ENCODE measurements around the gene PPARA. TPM values are rescaled to one million over a fixed set of nuclear protein-coding genes. Genes with fewer than 3 reads are reported as not detected.

PPARA gene
- total RNA-seq, 1 experiment from 2014 or later = 14.5 TPM

DNA sequence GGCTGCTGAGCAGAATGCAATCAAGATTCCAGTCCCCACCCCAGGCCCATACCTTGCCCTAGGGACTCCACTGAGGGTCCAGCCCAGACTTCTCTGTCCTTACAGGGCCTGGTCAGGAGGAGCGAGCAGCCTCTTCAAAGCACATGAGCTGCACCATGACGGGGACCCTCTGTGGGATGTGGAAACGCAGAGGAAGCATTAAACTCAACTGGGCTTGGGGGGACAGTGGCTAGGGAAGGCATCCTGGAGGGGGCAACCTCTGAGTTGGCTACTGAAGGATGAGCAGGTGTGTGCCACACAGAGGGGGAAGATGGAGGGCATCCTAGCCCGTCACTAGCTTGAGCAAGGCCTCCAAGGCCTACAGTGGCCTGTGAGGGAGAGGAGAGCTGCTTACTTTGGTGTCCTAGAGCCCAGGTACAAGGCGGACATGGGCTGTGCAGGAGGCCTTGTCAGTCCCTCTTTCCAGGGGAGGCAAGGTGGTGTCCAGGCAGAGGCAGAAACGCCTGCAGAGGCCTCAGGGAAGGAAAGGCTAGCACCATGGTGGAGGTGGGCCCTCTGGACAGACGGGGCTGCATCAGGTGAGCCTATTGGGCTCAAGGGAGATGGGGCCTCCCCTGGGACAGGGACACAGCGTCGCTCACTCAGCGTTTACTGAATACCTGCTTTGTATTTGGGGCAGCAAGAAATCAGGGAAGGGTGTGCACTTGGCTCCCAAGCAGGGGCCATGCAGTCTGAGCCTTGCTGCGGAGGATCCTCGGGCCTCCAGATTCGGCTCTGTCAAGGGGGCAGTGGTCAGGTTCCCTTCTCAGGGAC lies 131.7 kb downstream of the PPARA start:
- TF ChIP-seq TCF7L2 (IDR thresholded peaks at IDR 0.05; ENCODE audit: borderline replicate concordance, extremely low read depth, insufficient read depth, insufficient read length) (no peak), POLR2AphosphoS5 (IDR thresholded peaks at IDR 0.05; ENCODE audit: low read depth, low read length) (no peak), EZH2phosphoT487 (IDR thresholded peaks at IDR 0.05; ENCODE audit: borderline replicate concordance) (no peak), FOSL1 (IDR thresholded peaks at IDR 0.05; ENCODE audit: low read depth) (no peak), JUND (IDR thresholded peaks at IDR 0.05) (no peak), EZH2 (IDR thresholded peaks at IDR 0.05) (no peak), RAD21 (IDR thresholded peaks at IDR 0.05; ENCODE audit: low read depth) (no peak), MAX (IDR thresholded peaks at IDR 0.05) (no peak)
- TF ChIP-seq, protein P1, sequence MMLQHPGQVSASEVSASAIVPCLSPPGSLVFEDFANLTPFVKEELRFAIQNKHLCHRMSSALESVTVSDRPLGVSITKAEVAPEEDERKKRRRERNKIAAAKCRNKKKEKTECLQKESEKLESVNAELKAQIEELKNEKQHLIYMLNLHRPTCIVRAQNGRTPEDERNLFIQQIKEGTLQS (IDR thresholded peaks at IDR 0.05) = no peak
- POLR2A ChIA-PET = no interaction called here
- no peaks in the 10 kb centered on the region for H3K9me3 ChIP-seq (ENCODE audit: control insufficient read depth in 1 of 2, insufficient read depth in 1 of 2, low read depth in 1 of 2, low read length in 2 of 2)
- no peak overlapping the region for H3K4me3 ChIP-seq (replicated peaks in 1 of 2; ENCODE audit: low read depth in 1 of 2, low read length in 2 of 2)
- no peak overlapping the region for H3K4me2 ChIP-seq (ENCODE audit: low read length)
- BruUV-seq (replicated peaks) = no TSS peak
- intact Hi-C loops (cut with micrococcal nuclease) = no loop called here
- no peak overlapping the region for H2AFZ ChIP-seq (ENCODE audit: low read depth, low read length, poor library complexity, severe bottlenecking)
- peaks cover 33 to 35% of the 10 kb centered on the region in 2 experiments; a peak in 3 of 4 replicates for H3K36me3 ChIP-seq (ENCODE audit: control insufficient read depth in 1 of 2, insufficient read depth in 2 of 2, low read length in 2 of 2)
- RAD21 ChIA-PET (ENCODE audit: low non-redundant PET in 1 of 2, low total read pairs in 2 of 2, uncharacterized antibody in 2 of 2, unreplicated experiment in 2 of 2) = no interaction called here
- H3K9me2 ChIP-seq (ENCODE audit: insufficient read depth) = no peaks in the 10 kb centered on the region
- ATAC-seq (no peak), DNase-seq (ENCODE audit: low read depth, low spot score) (no peak)
- no peaks in the 10 kb centered on the region for H3K27me3 ChIP-seq (ENCODE audit: insufficient read depth, low read length)
- no peaks in the 10 kb centered on the region for H4K20me1 ChIP-seq (ENCODE audit: insufficient read depth)
- no peaks in the 10 kb centered on the region for H3K79me2 ChIP-seq (ENCODE audit: insufficient read depth, low read length)
- H3K4me1 ChIP-seq (ENCODE audit: control insufficient read depth in 1 of 2, insufficient read depth in 2 of 2, low read length in 2 of 2) = no peaks in the 10 kb centered on the region
- CTCF ChIA-PET = no interaction called here
- H3K27ac ChIP-seq (ENCODE audit: low read depth, low read length) = no peak overlapping the region
- no peak overlapping the region for H3K9ac ChIP-seq (ENCODE audit: low read length)

DNA sequence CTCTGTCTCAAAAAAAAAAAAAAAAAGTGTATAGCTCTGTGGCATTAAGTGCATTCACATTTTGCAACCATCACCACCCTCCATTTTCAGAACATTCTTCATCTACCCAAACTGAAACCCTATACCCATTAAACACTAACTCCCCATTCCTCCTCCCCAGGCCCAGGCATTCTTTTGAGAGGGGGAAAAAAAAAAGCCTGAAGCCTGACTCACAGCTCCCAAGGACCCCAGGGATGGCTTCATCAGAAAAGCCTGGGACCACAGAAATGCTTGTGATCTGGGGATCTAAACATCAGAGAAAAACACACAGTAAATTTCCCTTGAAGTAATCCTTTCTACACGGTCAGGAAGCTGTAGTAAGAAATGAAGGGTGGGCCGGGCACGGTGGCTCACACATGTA lies 135.7 kb downstream of the PPARA start:
- DNase-seq (ENCODE audit: low read depth, low spot score) = no peak

More for the DNA sequence above, 135.7 kb downstream of the PPARA start:
- RAD21 ChIA-PET (ENCODE audit: low non-redundant PET in 1 of 2, low total read pairs in 2 of 2, uncharacterized antibody in 2 of 2, unreplicated experiment in 2 of 2) = no interaction called here
- H3K79me2 ChIP-seq (ENCODE audit: insufficient read depth, low read length) = no peaks in the 10 kb centered on the region
- H2AFZ ChIP-seq (ENCODE audit: low read depth, low read length, poor library complexity, severe bottlenecking) = no peak overlapping the region
- no peak overlapping the region for H3K9ac ChIP-seq (ENCODE audit: low read length)
- no peak overlapping the region for H3K27ac ChIP-seq (ENCODE audit: low read depth, low read length)
- TF ChIP-seq SP1 (IDR thresholded peaks at IDR 0.05; ENCODE audit: low read depth) = no peak
- TF ChIP-seq SIN3A (IDR thresholded peaks at IDR 0.05; ENCODE audit: low read depth) = no peak
- TF ChIP-seq CBX3 (IDR thresholded peaks at IDR 0.05; ENCODE audit: low read depth) = no peak
- TF ChIP-seq POLR2A (IDR thresholded peaks at IDR 0.05; ENCODE audit: borderline replicate concordance, extremely low read depth, insufficient read depth, insufficient read length) = no peak
- TF ChIP-seq TCF7L2 (IDR thresholded peaks at IDR 0.05; ENCODE audit: borderline replicate concordance, extremely low read depth, insufficient read depth, insufficient read length) = no peak
- no peak for TF ChIP-seq YY1 (IDR thresholded peaks at IDR 0.05; ENCODE audit: extremely low read depth, insufficient replicate concordance, low read depth, low read length)
- TF ChIP-seq, protein P2, sequence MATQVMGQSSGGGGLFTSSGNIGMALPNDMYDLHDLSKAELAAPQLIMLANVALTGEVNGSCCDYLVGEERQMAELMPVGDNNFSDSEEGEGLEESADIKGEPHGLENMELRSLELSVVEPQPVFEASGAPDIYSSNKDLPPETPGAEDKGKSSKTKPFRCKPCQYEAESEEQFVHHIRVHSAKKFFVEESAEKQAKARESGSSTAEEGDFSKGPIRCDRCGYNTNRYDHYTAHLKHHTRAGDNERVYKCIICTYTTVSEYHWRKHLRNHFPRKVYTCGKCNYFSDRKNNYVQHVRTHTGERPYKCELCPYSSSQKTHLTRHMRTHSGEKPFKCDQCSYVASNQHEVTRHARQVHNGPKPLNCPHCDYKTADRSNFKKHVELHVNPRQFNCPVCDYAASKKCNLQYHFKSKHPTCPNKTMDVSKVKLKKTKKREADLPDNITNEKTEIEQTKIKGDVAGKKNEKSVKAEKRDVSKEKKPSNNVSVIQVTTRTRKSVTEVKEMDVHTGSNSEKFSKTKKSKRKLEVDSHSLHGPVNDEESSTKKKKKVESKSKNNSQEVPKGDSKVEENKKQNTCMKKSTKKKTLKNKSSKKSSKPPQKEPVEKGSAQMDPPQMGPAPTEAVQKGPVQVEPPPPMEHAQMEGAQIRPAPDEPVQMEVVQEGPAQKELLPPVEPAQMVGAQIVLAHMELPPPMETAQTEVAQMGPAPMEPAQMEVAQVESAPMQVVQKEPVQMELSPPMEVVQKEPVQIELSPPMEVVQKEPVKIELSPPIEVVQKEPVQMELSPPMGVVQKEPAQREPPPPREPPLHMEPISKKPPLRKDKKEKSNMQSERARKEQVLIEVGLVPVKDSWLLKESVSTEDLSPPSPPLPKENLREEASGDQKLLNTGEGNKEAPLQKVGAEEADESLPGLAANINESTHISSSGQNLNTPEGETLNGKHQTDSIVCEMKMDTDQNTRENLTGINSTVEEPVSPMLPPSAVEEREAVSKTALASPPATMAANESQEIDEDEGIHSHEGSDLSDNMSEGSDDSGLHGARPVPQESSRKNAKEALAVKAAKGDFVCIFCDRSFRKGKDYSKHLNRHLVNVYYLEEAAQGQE (IDR thresholded peaks at IDR 0.05; ENCODE audit: low read depth) = no peak
- TF ChIP-seq EGR1 (IDR thresholded peaks at IDR 0.05; ENCODE audit: low read depth) = no peak
- H3K9me2 ChIP-seq (ENCODE audit: insufficient read depth) = no peaks in the 10 kb centered on the region
- H3K4me1 ChIP-seq (ENCODE audit: control insufficient read depth in 1 of 2, insufficient read depth in 2 of 2, low read length in 2 of 2) = no peaks in the 10 kb centered on the region
- no peak overlapping the region for H3K4me2 ChIP-seq (ENCODE audit: low read length)
- CTCF ChIA-PET = interaction anchor here (1.2 kb wide), 1 partner anchor 280 kb away, joined by 3 read pairs; no protein-coding TSS in a partner anchor
- H3K9me3 ChIP-seq (ENCODE audit: control insufficient read depth in 1 of 2, insufficient read depth in 1 of 2, low read depth in 1 of 2, low read length in 2 of 2) = no peaks in the 10 kb centered on the region
- H3K36me3 ChIP-seq (ENCODE audit: control insufficient read depth in 1 of 2, insufficient read depth in 2 of 2, low read length in 2 of 2) = peaks cover 20 to 24% of the 10 kb centered on the region in 2 experiments; a peak in 3 of 4 replicates
- H3K4me3 ChIP-seq (replicated peaks in 1 of 2; ENCODE audit: low read depth in 1 of 2, low read length in 2 of 2) = no peak overlapping the region
- no peak for ATAC-seq
- intact Hi-C loops (cut with micrococcal nuclease) = no loop called here
- no peaks in the 10 kb centered on the region for H4K20me1 ChIP-seq (ENCODE audit: insufficient read depth)
- POLR2A ChIA-PET = no interaction called here
- no TSS peak for BruUV-seq (replicated peaks)
- no peaks in the 10 kb centered on the region for H3K27me3 ChIP-seq (ENCODE audit: insufficient read depth, low read length)
